GM18909 (cell line): ENCODE results near the gene RPL39L.

Experiments used
- ATAC-seq: cut with Tn5 transposase; IDR thresholded peaks from one replicate; pipeline ENCODE4 v1.9.1; 2021; ENCODE audit warnings: mild to moderate bottlenecking; ENCODE audit not compliant: unreplicated experiment, poor library complexity

RPL39L gene

GRCh38 chr3:187072102-187072501 lies 67.2 kb downstream of the RPL39L start:
- no peak for ATAC-seq
